Bronchial epithelial cell (primary cell): Measurements from ENCODE around the gene FUBP3. TPM values are rescaled to one million over a fixed set of nuclear protein-coding genes. Genes with fewer than 3 reads are reported as not detected.
A peak's percentile ranks its signal among the peaks of the same experiment; 100 is the strongest.

Experiments
- DNase-seq: peaks from one replicate; pipeline ENCODE4 v3.0.0-alpha.2; 2010; ENCODE audit warnings: low read depth
- FAIRE-seq: peaks from 2 replicates; lab custom pipeline; 2011; peaks lifted over from hg19 to GRCh38; lab: Jason Lieb, UNC
- H3K27me3 ChIP-seq: 2 replicates; pipeline ENCODE4 v1.5.1; 2011; ENCODE audit warnings: low read length; ENCODE audit not compliant: control insufficient read depth, insufficient read depth
- H3K36me3 ChIP-seq: 2 replicates; pipeline ENCODE4 v1.5.1; 2011; ENCODE audit warnings: low read length; ENCODE audit not compliant: control insufficient read depth, insufficient read depth
- H3K4me3 ChIP-seq: 2 replicates; pipeline ENCODE4 v1.5.1; 2011; ENCODE audit warnings: mild to moderate bottlenecking, low read depth, low read length, control low read depth
- total RNA-seq: library from RNA; depleted of rRNA; stranded (reverse); fragments of >200 nt; gene quantifications from 2 replicates; pipeline ENCODE4 v1.2.1, GENCODE V29; 2014
- TF ChIP-seq, protein P1 (sequence below): IDR thresholded peaks from 2 replicates; pipeline ENCODE4 v1.5.1; 2011; ENCODE audit warnings: mild to moderate bottlenecking, moderate library complexity, low read length, control low read depth, inconsistent platforms; ENCODE audit not compliant: insufficient read depth, severe bottlenecking

The FUBP3 gene
- total RNA-seq, 1 donor from 2014 or later, result 45.8 TPM

GRCh38 chr9:130576176-130576575 lies 3.2 kb upstream of the FUBP3 start:
- no peaks in the 10 kb centered on the region for H3K36me3 ChIP-seq
- no peak overlapping the region for H3K4me3 ChIP-seq
- FAIRE-seq (no peak), DNase-seq (no peak)
- TF ChIP-seq, protein P1, sequence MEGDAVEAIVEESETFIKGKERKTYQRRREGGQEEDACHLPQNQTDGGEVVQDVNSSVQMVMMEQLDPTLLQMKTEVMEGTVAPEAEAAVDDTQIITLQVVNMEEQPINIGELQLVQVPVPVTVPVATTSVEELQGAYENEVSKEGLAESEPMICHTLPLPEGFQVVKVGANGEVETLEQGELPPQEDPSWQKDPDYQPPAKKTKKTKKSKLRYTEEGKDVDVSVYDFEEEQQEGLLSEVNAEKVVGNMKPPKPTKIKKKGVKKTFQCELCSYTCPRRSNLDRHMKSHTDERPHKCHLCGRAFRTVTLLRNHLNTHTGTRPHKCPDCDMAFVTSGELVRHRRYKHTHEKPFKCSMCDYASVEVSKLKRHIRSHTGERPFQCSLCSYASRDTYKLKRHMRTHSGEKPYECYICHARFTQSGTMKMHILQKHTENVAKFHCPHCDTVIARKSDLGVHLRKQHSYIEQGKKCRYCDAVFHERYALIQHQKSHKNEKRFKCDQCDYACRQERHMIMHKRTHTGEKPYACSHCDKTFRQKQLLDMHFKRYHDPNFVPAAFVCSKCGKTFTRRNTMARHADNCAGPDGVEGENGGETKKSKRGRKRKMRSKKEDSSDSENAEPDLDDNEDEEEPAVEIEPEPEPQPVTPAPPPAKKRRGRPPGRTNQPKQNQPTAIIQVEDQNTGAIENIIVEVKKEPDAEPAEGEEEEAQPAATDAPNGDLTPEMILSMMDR, result no peak
- H3K27me3 ChIP-seq, result no peaks in the 10 kb centered on the region

DNA sequence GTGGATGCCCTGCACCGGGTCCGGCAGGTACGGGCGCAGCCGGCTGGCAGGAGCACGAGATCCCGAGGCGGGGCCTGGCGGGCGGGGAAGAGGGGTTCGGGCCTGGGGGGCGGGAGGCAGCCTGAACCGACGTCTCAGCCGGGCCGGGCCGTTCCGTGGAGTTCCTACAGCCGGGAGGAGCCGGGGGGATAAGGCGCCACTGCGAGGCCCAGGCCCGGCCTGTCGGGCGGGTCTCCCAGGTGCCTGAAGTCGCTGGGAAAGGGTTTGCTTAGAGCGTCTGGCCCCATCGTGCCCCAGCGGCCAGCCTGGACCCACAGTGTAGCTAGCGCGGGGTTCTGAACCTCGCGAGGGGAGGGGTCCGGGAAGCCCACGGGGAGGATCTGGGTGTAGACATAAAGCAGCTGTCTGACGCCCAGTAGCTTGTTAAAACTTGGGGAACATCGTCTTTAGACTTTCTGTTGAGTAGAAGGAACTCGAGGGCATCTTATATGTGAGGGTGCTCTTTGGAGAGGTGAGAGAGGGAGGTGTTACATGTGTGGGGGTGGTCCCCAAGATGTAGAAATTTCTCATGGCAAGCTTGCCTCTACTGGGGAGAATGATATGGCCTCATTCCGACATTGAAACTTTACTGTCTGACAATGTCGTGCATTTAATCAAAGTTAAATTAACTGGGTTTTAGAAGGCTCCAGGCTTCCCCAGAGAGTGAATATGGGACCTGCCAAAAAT lies 524 bp downstream of the FUBP3 start:
- DNase-seq (no peak), FAIRE-seq (no peak)
- peaks cover 3% of the 10 kb centered on the region for H3K36me3 ChIP-seq
- H3K27me3 ChIP-seq, result no peaks in the 10 kb centered on the region
- H3K4me3 ChIP-seq, result peak overlapping the region; percentile 95
- TF ChIP-seq, protein P1, result no peak

GRCh38 chr9:130581766-130582165 lies 2.4 kb downstream of the FUBP3 start:
- DNase-seq (no peak), FAIRE-seq (no peak)
- H3K27me3 ChIP-seq, result no peaks in the 10 kb centered on the region
- no peak overlapping the region for H3K4me3 ChIP-seq
- TF ChIP-seq, protein P1, result no peak
- peaks cover 3% of the 10 kb centered on the region for H3K36me3 ChIP-seq

GRCh38 chr9:130583271-130583670 lies 3.9 kb downstream of the FUBP3 start:
- Histone ChIP-seq H3K4me3 (no peak overlapping the region), H3K27me3 (no peaks in the 10 kb centered on the region), H3K36me3 (peaks cover 5% of the 10 kb centered on the region)
- no peak for FAIRE-seq
- DNase-seq, result no peak
- TF ChIP-seq, protein P1, result no peak

- Histone ChIP-seq H3K4me3 (no peak overlapping the region), H3K27me3 (no peaks in the 10 kb centered on the region), H3K36me3 (peaks cover 5% of the 10 kb centered on the region)
- TF ChIP-seq, protein P1, result no peak
- no peak for FAIRE-seq
- no peak for DNase-seq
These were observed 8.5 kb downstream of the FUBP3 start for GRCh38 chr9:130587921-130588320.

DNA sequence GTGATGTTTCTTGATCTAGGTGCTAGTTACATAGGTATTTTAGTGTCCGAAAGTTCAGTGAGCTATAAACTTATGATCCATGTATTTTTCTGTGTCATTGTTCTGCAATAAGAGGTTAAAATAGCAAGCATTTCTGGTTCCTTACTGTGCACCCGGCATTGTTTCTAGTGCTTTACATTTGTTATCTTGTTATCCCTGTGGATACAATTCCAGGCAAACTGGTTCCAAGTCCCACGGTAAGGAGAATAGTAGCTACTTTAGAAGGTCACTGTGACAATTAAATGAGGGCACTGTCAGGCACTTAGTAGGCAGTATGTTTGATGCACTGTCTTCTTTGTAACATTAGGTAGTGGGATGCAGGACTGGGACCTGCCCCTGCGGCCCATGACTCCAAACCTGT lies 9.0 kb downstream of the FUBP3 start:
- Histone ChIP-seq H3K4me3 (no peak overlapping the region), H3K27me3 (no peaks in the 10 kb centered on the region), H3K36me3 (peaks cover 3% of the 10 kb centered on the region)
- DNase-seq (no peak), FAIRE-seq (no peak)
- TF ChIP-seq, protein P1, result no peak
